CD4-positive, alpha-beta T cell treated with Interleukin-12 subunit alpha and Interleukin-12 subunit beta, for 1 hour (primary cell): ENCODE data around the gene ZDHHC14.

Source experiments
- DNase-seq: peaks from one replicate; pipeline ENCODE4 v3.0.0-alpha.2; 2020

ZDHHC14 gene

DNA sequence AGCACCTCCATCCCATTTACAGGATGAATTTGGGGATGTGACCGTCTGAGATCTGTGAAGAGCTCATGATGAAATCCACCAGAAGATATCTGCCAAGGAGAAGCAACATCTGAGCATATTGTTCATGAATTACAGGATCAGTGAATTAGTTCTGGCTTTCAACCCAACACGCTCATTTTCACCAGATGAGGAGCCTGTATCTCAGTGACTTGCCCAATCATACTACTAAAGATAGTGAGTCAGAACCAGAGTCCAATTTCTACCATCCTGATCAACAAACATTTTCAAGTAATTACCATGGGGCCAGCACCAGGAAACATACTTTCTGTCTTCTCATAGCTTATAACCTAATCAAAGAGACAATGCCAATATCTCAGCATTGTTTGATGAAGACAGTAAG is 116.6 kb downstream of the ZDHHC14 start:
- DNase-seq = no peak

DNA sequence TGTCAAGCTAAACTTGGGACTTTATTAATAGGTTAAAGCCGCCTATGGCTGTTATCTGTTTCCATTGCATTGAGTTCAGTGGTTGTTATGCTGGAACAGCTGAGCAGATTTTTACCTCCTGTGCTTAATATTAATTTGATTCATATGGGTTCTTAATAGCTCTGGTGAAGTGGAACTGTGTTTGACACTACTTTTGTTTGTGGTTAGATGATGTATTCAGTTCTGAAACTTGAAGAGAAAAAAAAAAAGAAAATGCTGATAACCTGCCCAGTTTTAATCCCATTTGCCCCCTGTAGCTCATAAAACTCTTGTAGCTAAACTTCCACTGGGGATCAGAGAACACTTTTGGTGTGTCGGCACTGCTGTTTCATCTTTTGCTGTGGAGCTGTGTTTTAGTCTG is 117.8 kb downstream of the ZDHHC14 start:
- DNase-seq = no peak

- no peak for DNase-seq
Observed at GRCh38 chr6:157500022-157500421, 119.0 kb downstream of the ZDHHC14 start.

DNA sequence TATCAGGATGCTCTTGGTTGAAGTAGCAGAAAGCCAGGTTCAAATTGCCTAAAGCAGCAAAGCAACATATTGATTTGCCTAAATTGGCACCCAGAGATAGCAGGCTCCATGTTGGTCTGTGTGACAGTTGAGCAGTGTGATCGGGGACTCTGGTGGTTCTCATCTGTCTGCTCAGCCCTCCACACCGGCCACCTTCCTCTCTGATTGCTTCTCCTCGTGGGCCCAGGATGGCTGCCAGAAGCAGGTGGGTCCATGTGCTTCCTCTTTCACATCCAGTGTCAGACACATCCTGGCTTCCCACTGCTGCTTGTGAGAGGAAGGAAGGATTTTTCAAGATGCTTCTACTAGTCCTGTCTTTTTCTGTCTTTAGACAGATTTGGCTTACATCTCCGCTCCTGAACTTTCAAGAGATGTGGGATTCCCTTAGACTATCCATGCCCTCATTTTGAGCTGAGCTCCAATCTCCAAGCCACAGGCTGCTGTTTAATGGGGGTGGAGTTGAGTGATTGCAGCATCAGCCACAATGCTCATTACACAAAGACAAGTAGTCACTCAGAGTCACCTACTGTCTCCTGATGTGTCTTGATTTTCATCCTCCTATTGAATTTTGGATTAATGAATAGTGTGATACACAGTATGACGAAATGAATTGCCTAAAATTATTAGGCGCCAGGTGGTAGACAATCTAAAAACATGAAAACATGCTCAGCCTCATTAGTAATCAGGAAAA is 122.2 kb downstream of the ZDHHC14 start:
- DNase-seq = no peak

GRCh38 chr6:157505912-157506491 is 125.0 kb downstream of the ZDHHC14 start:
- DNase-seq = no peak

DNA sequence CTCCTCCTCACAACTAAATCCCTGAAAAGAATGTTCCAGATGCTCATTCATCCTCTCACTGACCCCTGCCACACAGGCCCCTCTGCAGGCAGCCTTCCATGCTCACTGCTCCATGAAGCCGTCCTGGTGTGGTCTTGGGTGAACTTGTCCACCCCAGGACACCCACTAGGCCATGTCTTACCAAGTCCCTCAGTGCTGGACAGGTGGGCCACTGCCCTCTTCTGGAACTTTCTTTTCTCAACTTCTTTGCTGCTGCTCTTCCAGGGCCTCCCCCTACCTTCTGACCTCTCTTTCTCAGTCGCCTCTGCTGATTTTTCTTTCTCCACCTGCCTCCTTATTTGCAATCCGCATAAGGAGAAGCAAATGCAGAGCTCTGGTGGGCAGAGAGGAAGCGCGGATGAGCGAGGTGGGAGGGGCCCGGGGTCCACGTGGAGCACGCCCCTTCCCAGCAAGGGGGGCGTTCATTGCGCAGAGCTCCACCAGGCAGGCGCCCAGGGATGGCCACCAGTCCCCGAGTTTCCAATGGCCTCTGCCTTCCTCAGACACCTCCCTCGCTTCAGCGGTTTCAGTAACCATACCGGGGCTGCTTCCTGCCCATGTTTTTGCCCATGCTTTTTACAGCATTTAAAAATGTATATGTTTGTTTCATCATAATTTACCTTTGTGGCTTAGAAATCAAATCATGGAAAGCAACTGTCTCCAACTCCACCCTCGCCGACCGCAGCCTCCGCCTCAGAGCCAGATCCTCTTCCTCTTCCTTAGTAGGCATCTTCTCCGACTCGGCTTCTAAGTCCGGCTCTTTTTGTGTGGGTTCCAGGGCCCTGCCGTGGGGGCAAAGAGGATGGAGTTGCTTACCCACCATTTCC is 129.6 kb downstream of the ZDHHC14 start:
- no peak for DNase-seq

DNA sequence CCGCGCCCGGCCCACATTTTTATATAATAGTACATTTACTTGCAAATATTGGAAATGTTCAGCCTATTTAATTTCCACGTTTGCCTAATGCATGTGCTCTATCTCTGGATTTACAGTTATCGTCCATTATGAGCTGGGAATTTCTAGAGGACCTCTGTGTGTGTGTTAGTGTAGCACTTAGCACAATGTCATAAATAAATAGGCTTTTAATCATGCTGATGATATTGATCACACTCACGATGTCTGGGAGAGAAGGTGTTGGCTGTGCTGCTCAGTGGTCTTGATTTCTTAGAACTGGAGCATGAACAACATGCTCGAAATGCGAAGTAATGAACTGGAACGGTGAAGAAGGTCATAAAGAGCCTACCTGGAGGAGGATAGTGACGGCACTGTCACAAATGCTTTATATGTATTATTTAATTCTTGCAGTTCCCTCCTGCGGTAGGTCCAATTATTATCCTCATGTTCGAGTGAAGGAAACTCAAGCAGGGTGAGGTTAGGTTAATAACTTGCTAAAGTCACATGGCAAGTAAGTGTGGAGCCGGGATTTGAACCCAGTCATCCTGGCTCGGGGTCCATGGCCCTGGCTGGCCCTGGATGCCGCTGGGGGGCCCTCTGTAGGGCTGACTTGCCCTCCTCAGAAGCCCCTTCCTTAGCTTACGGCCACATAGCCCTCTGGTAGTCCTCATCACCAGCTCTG is 130.8 kb downstream of the ZDHHC14 start:
- DNase-seq = no peak

GRCh38 chr6:157512382-157512682 is 131.3 kb downstream of the ZDHHC14 start:
- no peak for DNase-seq

GRCh38 chr6:157513004-157513603 is 132.1 kb downstream of the ZDHHC14 start:
- DNase-seq = no peak

GRCh38 chr6:157513619-157514485 is 132.9 kb downstream of the ZDHHC14 start:
- DNase-seq = no peak

- DNase-seq = no peak
Observed at GRCh38 chr6:157514659-157515496, 133.9 kb downstream of the ZDHHC14 start.

GRCh38 chr6:157516319-157517026 is 135.5 kb downstream of the ZDHHC14 start:
- no peak for DNase-seq

- no peak for DNase-seq
Observed at GRCh38 chr6:157517601-157518359, 136.8 kb downstream of the ZDHHC14 start.

DNA sequence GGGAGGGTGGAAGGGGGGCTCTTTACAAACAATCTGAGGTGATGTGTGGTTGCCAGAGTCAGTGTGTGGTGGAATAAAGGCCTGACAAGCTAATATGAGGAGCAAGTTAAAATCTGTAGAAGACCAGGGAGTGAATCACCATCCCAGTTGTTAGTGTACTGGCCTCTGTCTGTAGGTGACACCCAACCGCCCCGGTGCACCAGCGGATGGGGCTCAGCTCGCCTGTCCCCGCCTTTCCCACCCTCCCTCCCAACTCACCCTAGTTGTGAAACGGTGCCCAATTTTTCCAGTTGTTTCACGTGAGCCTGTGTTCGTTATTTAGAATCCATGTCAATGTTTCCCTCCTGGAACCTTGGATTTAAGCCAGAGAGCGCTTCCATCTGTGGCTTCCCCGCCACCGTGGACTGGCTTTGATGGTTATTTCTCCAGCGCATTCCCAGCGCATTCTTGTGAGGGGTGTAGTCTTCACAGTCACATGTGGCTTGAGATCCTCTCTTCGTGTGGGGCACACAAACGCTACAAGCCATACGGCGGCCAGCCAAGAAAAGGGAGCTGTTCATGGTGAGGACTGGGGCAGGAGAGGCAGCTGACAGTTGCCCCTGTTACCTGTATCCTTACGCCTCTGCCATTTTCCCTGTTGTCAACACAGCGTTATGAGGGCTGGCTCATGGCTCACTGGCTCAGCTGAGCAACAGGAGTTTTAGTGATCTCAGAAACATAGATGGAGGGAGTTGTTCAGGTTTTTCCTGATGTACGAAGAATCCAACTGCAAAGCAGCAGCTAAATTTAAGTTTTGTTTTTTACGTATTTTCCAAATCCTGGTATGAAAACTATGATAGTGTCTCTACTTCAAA is 137.6 kb downstream of the ZDHHC14 start:
- DNase-seq = no peak

DNA sequence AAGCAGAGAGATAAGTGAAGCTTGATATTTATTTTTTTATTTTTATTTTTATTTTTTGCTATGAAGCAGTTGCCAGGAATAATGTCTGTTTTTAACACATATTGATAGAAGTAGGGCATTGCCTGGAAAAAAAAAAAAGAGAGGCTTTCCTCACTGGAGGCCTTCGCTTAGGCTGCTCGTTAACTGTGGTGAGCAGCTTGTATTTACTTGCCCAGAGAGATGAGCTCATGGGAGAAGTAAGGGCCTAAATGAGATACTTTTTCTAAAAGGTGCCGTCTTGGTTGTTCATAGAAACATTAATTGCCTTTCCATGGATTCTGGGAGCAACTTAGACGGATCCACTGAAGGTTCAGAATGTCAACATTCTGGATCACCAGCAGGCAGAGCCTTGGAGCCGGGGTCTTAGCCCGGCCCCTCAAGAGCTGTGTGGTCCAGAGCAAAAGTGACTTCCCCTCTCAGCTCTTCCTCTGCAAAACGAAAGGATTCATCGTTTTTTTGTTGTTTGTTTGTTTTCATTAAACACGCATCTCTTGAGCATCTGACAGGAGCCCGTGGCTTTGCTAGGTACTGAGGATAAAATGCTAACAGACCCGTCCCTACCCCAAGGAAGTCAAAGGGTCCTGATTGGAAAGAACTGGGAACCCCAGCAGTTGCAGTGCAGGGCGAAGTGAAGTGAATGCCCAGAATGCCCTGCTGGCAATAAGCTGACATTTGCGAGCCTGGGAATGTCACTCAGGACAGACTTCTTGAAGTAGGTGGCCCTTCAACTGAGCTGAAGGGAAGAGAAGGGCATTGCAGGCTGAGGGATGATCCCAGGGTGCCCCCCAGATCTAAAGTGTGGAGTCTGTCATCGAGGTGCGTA is 138.5 kb downstream of the ZDHHC14 start:
- no peak for DNase-seq

DNA sequence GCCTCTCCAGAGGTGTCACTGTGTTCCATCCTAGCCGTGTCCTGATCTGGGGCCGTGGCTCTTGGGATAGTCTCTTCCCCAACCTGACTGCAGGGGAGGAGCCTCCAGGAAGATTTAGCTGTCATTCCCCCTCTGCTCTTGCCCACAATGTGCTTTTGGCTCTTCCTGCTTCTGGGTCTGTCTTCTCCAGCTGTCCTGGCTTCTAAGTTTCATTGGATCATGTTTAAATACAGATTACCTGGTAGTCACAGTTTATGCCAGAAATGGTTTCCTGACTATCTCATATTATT is 139.1 kb downstream of the ZDHHC14 start:
- DNase-seq = no peak

GRCh38 chr6:157520596-157521361 is 139.8 kb downstream of the ZDHHC14 start:
- no peak for DNase-seq
